ENCODE results near the gene BIRC7. TPM values are rescaled to one million over a fixed set of nuclear protein-coding genes. Genes with fewer than 3 reads are reported as not detected.

Gene BIRC7
- total RNA-seq, 2 donors from 2014 or later = not detected

DNA sequence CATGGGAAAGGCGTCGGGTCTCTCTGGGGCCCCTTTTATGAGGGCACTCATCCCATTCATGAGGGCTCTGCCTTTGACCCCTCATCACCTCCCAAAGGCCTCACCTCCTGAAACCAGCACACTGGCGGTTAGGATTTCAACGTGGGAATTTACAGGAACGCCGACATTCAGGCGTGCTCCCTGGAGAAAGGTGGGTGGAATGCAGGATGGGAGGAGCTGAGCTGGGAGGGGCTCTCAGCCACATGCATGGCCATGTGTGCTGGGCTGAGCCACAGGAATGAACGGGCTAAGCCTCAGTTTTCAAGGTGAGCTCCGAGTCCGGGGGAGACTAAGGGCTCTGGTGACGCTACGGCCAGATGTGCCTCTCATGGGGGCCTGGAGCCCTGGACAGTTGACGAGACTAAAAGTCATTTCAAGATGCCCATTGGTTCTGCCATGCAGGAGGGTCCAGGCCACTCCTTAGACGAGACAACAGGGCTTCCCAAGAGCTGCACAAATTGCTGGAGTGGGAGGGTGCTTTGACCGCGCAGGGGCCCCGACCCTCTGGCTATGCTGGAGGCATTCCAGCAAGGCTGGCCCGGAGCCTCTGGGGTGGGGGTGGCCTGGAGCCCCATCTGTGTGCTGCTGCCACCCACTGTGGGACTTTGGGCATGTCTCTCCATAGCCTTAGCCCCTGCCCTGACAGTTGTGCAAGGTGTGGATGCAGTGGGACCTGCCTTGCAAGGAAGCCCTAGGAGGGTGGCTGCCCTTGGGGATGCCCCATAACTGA is 33.1 kb downstream of the BIRC7 start:
- no peaks in the 10 kb centered on the region for H3K9me3 ChIP-seq
- H3K9ac ChIP-seq (ENCODE audit: low read depth in 2 of 2, low read length in 2 of 2) = no peak overlapping the region
- no peaks in the 10 kb centered on the region for H3K36me3 ChIP-seq
- TF ChIP-seq, protein P1, sequence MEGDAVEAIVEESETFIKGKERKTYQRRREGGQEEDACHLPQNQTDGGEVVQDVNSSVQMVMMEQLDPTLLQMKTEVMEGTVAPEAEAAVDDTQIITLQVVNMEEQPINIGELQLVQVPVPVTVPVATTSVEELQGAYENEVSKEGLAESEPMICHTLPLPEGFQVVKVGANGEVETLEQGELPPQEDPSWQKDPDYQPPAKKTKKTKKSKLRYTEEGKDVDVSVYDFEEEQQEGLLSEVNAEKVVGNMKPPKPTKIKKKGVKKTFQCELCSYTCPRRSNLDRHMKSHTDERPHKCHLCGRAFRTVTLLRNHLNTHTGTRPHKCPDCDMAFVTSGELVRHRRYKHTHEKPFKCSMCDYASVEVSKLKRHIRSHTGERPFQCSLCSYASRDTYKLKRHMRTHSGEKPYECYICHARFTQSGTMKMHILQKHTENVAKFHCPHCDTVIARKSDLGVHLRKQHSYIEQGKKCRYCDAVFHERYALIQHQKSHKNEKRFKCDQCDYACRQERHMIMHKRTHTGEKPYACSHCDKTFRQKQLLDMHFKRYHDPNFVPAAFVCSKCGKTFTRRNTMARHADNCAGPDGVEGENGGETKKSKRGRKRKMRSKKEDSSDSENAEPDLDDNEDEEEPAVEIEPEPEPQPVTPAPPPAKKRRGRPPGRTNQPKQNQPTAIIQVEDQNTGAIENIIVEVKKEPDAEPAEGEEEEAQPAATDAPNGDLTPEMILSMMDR (IDR thresholded peaks at IDR 0.05) = no peak
- no peak overlapping the region for H3K4me3 ChIP-seq
- intact Hi-C loops (cut with DNase I) = no loop called here
- H3K4me1 ChIP-seq = peaks cover 1% of the 10 kb centered on the region
- DNase-seq = no peak
- no peaks in the 10 kb centered on the region for H3K27me3 ChIP-seq
- no peak overlapping the region for H3K27ac ChIP-seq

- no peak overlapping the region for H3K27ac ChIP-seq
- intact Hi-C loops (cut with DNase I) = no loop called here
- TF ChIP-seq, protein P1 (IDR thresholded peaks at IDR 0.05) = no peak
- DNase-seq = no peak
- H3K27me3 ChIP-seq = no peaks in the 10 kb centered on the region
- no peak overlapping the region for H3K9ac ChIP-seq (ENCODE audit: low read depth in 2 of 2, low read length in 2 of 2)
- H3K9me3 ChIP-seq = no peaks in the 10 kb centered on the region
- H3K4me3 ChIP-seq = no peak overlapping the region
- no peaks in the 10 kb centered on the region for H3K36me3 ChIP-seq
- peaks cover 9% of the 10 kb centered on the region for H3K4me1 ChIP-seq
These were observed 34.0 kb downstream of the BIRC7 start for GRCh38 chr20:63269724-63270123.

DNA sequence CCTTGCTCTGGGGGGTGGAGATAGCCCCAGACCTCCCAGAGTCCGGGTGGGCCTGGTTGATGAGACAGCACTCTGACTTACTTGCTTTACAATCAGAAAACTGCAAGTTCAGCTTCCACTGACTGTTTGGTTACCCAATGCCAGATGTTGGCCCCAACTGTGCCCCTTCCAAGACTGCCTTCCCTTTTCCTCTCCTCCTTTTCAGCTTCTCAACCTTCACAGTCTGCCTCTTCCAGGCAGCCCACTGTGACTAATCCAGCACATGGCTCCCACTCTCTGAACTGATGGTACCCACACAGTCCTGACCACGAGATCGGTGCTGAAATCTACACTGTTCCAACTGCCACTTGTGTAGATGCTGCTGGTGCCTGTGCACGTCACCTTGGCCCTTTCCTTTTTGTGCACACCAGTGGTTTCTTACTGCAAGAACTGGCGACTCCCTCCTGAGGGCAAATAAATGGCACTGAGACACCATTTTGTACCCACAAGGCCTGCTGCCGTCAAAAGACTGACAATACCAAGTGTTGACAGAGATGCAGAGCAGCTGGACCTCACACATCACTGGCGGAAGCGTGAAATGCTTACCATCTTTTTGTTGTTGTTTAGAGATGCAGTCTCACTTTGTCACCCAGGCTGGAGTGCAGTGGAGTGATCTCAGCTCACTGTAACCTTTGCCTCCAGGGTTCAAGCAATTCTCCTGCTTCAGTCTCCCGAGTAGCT is 35.1 kb downstream of the BIRC7 start:
- Histone ChIP-seq H3K4me1 (peaks cover 9% of the 10 kb centered on the region), H3K27ac (no peak overlapping the region), H3K9ac (ENCODE audit: low read depth in 2 of 2, low read length in 2 of 2) (no peak overlapping the region), H3K36me3 (no peaks in the 10 kb centered on the region), H3K27me3 (no peaks in the 10 kb centered on the region), H3K4me3 (no peak overlapping the region), H3K9me3 (no peaks in the 10 kb centered on the region)
- DNase-seq = no peak
- intact Hi-C loops (cut with DNase I) = no loop called here
- TF ChIP-seq, protein P1 (IDR thresholded peaks at IDR 0.05) = no peak

- TF ChIP-seq, protein P1 (IDR thresholded peaks at IDR 0.05) = no peak
- Histone ChIP-seq H3K4me1 (peaks cover 9% of the 10 kb centered on the region), H3K4me3 (peak within 1 kb of the TSS; percentile 92), H3K9me3 (no peaks in the 10 kb centered on the region), H3K27ac (peak within 1 kb of the TSS; percentile 50), H3K9ac (ENCODE audit: low read depth in 2 of 2, low read length in 2 of 2) (peak within 1 kb of the TSS; percentile 81 to 93), H3K36me3 (no peaks in the 10 kb centered on the region), H3K27me3 (no peaks in the 10 kb centered on the region)
- DNase-seq = peak; percentile 89
- intact Hi-C loops (cut with DNase I) = no loop called here
These were observed 36.7 kb downstream of the BIRC7 start, which contains the start of gene ARFGAP1 for GRCh38 chr20:63272105-63273058. Gene ARFGAP1, plus strand, starts transcription at chr20:63272813. Its CDS starts 2,768 bp downstream, at chr20:63275581.

DNA sequence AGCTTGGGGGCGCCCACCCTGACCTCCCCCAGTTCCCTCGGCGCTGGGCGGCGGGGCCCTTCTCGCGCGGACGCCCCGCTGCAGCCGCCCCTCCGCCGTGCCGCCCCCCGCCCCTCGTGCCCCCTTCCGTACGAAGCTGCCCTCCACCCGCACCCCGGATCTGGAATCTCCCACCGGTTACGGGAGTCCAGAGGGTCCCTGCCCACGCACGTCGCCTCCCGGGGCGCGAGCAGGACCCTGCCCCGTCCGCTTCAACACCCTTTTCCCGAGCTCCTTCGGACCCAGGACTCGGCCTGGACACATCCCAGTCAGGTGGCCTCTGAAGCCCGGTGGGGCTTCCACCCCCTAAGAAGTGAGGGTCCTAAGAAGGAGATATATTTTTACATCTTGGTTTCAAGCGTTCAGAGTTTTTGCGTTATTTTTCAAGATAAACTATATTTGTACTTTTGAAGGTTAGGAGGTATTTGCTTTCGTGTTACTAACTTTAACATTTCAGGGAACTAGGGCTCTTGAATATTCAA is 37.4 kb downstream of the BIRC7 start:
- H3K4me3 ChIP-seq = peak overlapping the region; percentile 92
- intact Hi-C loops (cut with DNase I) = no loop called here
- H3K9me3 ChIP-seq = no peaks in the 10 kb centered on the region
- peaks cover 9% of the 10 kb centered on the region for H3K4me1 ChIP-seq
- DNase-seq = no peak
- H3K36me3 ChIP-seq = no peaks in the 10 kb centered on the region
- peak overlapping the region; percentile 81 to 93 for H3K9ac ChIP-seq (ENCODE audit: low read depth in 2 of 2, low read length in 2 of 2)
- no peaks in the 10 kb centered on the region for H3K27me3 ChIP-seq
- TF ChIP-seq, protein P1 (IDR thresholded peaks at IDR 0.05) = no peak
- peak overlapping the region; percentile 50 for H3K27ac ChIP-seq

All from colonic mucosa (tissue), 4 donors.